ENCODE measurements around the gene ASCC3.

DNA sequence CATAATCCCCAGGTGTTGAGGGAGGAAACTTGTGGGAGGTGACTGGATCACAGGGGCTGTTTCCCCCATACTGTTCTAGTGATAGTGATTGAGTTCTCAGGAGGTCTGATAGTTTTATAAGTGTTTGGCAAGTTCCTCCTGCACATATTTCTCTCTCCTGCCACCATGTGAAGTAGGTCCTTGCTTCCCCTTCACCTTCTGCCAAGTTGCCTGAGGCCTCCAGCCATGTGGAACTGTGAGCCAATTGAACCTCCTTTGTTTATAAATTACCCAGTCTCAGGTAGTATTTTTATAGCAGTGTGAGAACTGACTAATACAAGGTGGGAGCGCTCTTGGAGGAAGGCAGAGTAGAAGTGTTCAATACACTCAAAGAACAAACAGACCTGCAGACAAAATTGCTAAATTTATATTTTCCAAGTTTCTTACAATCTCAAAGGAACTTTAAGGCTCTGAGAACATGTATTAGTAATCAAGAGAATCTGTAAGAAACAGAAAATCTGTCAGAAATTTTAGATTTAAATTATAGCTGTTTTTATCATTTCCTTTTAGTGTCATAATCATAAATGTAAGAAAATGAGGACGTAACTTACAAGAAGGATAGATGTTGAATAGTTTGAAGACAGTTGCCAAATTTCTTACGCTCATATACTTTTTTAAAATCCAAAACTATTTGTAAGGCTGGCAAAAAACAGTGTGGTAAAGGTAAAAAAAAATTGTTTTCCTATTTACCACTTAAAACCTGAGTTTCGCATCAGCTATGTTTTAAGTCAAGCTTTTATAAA lies 77.7 kb downstream of the ASCC3 start:
- TF ChIP-seq, protein P1, sequence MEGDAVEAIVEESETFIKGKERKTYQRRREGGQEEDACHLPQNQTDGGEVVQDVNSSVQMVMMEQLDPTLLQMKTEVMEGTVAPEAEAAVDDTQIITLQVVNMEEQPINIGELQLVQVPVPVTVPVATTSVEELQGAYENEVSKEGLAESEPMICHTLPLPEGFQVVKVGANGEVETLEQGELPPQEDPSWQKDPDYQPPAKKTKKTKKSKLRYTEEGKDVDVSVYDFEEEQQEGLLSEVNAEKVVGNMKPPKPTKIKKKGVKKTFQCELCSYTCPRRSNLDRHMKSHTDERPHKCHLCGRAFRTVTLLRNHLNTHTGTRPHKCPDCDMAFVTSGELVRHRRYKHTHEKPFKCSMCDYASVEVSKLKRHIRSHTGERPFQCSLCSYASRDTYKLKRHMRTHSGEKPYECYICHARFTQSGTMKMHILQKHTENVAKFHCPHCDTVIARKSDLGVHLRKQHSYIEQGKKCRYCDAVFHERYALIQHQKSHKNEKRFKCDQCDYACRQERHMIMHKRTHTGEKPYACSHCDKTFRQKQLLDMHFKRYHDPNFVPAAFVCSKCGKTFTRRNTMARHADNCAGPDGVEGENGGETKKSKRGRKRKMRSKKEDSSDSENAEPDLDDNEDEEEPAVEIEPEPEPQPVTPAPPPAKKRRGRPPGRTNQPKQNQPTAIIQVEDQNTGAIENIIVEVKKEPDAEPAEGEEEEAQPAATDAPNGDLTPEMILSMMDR (IDR thresholded peaks at IDR 0.05): no peak
- TF ChIP-seq EZH2 (IDR thresholded peaks at IDR 0.05; ENCODE audit: borderline replicate concordance, insufficient read depth, low read depth, low read length, poor library complexity, severe bottlenecking): no peak
